ENCODE data around the gene GP2.

- TF ChIP-seq CTCF (IDR thresholded peaks at IDR 0.05) (no peak), POLR2A (IDR thresholded peaks at IDR 0.05) (no peak)
These were observed 9.6 kb upstream of the GP2 start for GRCh38 chr16:20336955-20337354.
